Right kidney (tissue), 1 donor: ENCODE measurements around the gene GUCY1A1.

Experiments
- DNase-seq: peaks from one replicate; pipeline ENCODE4 v3.0.0-alpha.2; 2016

GUCY1A1 gene

DNA sequence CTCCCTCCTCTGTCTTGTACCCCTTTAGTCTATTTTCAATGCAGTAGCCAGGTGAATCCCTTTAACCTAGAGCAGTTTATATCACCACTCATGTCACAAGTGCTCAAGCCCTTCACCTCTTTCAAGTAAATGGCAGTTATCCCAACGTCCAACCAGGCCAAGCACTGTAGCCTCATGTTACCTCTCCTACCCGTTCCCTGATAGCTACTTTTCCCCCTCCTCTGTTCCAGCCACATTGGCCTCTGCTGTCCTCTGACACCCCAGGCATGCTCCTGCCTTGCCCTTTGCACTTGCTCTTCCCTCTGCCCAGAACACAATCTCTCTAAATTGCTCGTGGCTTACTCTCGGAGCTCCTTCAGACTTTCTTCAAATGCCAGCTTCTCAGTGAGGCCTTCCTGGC lies 107.4 kb downstream of the GUCY1A1 start:
- no peak for DNase-seq

DNA sequence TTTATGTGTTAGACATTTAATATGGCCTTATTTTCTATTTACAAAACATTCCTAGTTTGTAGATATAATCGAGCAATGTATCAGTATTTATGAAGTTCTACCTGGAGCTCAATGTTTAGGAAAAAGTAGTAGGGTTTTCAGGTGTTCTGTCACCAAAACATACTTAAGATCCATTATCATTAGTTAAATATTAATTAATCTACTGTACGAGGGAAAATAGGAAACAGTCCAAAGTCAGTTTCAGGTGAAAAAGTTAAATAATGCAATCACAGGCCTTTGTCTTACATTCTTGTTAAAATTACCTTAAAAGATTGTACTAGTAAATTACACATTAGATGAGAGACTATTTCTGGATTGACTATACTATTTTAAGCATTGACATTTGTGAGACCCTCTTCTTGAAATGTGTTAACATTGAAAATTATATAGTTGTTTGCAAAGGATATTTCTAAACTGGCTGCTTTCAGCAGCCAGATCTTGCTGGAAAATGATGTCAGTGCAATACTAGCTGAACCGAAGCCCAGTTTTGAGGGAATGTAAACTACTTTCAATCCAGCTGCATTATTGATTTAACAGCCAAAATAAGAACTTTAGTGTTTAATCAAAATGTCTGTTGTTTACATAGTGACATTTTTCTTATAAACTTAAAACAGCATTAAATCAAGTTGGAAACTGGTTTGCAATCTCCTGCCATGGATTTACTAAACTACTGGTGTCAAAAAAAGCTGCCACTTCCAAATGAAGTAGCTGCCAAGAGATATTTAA lies 111.5 kb downstream of the GUCY1A1 start:
- no peak for DNase-seq

DNA sequence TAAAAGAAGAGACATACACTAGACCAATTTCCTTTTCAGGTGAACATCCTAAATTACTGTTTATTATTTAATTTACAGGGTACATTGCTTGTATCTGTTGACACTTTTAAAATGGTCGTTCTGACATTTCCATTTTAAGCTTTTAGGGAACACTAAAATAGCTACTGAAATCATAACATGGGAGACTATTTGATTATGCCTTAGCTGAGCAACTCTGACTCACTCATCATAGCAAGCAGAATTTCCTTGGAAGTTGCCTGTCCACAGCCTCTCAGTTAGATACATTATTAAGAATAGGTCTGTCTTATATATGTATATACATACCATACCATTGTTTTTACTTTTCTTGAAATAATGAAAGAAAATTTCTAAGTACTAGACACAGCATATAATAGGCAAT lies 114.1 kb downstream of the GUCY1A1 start:
- no peak for DNase-seq

DNA sequence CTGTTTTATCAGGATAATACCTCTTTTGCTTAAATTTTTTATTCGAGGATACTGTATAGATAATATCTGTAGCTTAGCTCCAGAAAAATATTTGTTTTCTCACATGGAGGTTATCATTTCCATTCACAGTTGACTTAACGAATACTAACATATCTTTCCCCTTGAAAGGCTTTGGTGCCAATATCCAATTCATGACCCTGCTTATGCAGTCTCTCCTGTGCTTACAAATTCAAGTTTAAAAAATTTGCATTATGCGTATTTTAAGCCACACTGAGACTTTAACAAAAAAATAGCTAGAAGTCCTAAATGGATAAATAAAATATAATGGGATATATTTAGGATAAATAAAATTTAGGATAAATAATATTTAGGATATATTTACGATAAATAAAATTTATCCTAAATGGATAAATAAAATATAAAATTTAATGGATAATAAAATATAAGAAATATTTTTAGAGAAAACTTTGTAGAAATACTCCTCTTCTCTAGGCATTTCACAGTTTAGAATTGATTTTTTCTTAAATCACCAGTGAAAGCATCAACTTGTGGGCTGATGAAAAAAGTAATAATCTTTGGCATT lies 114.7 kb downstream of the GUCY1A1 start:
- no peak for DNase-seq
